Activated naive CD8-positive, alpha-beta T cell treated with anti-CD3 and anti-CD28 coated beads for 36 hours (primary cell): ENCODE results near the gene CCDC88C. TPM values are rescaled to one million over a fixed set of nuclear protein-coding genes. Genes with fewer than 3 reads are reported as not detected.

Source experiments
- DNase-seq: peaks from one replicate; pipeline ENCODE4 v3.0.0; 2021
- H3K27ac Mint-ChIP-seq: one replicate; pipeline ENCODE4 v1.8.0; 2022; ENCODE audit warnings: mild to moderate bottlenecking, moderate library complexity, mixed read lengths
- H3K27me3 Mint-ChIP-seq: one replicate; pipeline ENCODE4 v1.8.0; 2022; ENCODE audit warnings: mild to moderate bottlenecking, mixed read lengths
- H3K36me3 Mint-ChIP-seq: one replicate; pipeline ENCODE4 v1.8.0; 2021; ENCODE audit warnings: mild to moderate bottlenecking, mixed read lengths
- H3K4me1 Mint-ChIP-seq: one replicate; pipeline ENCODE4 v1.8.0; 2021; ENCODE audit warnings: mixed read lengths
- H3K4me3 Mint-ChIP-seq: one replicate; pipeline ENCODE4 v1.8.0; 2022; ENCODE audit warnings: mild to moderate bottlenecking, moderate library complexity, mixed read lengths
- H3K9me3 Mint-ChIP-seq: one replicate; pipeline ENCODE4 v1.8.0; 2022; ENCODE audit warnings: mixed read lengths
- total RNA-seq, 2 experiments: library from RNA; stranded (reverse); gene quantifications; one replicate each; pipeline ENCODE4 v1.2.3, GENCODE V29; 2021

CCDC88C gene
- total RNA-seq, 2 experiments from 2014 or later: 55.1 to 56.7 TPM

DNA sequence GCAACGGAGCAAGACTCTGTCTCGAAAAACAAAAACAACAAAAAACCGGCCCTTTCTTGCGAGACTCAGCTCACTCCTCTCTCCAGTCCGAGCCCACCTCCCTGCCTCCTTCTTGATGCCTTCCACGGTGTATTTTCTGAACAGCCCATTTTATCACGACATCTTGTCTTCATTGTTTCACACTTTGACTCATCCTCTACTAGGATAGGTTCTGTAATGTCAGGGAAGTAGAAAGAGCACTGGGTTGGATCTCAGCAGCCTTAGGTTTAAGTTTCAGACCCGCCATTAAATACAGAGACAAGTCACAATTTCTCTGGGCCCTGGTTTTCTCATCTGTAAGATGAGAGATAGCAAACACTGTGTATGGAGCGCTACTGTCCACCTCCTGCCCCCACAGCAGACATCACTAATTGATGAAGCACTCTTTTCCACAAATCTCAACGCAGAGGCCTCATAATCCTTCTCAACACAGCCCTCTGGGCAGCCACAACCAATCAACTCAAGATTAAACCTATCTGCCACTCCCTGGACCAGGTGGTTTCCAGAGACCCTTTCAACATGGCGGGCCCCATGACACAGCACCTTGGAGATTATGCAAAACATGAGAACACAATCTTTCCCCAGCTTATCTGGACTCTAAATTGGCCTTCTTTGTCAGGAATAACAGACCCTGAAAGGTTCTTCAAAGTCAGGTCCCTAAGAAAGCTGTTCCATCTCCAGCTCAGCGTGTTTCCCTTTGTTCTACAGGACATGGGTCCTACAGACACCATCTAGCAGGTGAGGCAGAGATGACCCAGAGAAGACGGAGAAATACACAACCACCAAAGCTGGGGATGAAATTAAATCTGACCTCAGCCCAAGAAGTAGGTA lies 35.6 kb downstream of the CCDC88C start:
- Mint-ChIP-seq H3K4me1 (peaks cover 87% of the 10 kb centered on the region), H3K9me3 (no peaks in the 10 kb centered on the region), H3K27me3 (no peaks in the 10 kb centered on the region), H3K36me3 (peaks cover 44% of the 10 kb centered on the region), H3K27ac (peak overlapping the region; percentile 72), H3K4me3 (no peak overlapping the region)
- no peak for DNase-seq

DNA sequence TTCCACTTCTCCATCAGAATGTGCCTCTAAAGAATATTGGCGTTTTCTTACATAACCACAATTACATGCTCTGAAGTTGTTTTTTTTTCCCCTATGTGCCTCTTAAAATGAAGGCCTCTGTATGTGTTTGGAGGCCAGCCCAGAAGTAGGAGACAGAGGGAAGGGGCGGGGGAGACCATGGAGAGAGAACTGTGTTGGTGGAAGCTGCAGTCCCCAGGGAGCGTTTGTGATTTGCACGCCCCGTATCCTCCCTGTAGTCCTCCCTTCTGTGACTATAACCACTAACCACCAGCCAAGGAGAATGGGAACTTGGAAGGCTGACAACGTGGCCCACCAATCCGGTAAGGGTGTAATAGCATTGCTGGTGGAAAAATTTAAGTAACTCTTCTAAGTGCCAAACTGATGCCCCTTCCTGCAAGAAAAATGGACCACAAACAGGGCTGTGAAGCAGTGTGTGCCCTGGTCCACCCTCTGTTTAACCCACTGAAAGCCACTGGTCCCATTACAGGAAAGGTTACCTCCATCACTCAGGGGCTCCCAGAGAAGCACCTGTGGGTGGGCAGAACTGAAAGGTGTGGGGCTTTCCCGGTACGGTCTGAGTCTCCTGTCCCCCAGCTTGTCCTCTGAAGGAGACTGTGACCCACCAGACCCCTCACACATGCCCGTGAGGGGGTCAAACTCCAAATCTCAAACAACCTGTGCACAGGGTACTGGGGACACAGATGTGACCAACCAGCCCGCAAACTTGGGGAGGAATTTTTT lies 36.8 kb downstream of the CCDC88C start:
- peaks cover 52% of the 10 kb centered on the region for H3K36me3 Mint-ChIP-seq
- no peak for DNase-seq
- H3K27ac Mint-ChIP-seq: peak overlapping the region; percentile 76
- no peaks in the 10 kb centered on the region for H3K9me3 Mint-ChIP-seq
- H3K27me3 Mint-ChIP-seq: no peaks in the 10 kb centered on the region
- H3K4me1 Mint-ChIP-seq: peaks cover 91% of the 10 kb centered on the region
- H3K4me3 Mint-ChIP-seq: peak overlapping the region; percentile 20

GRCh38 chr14:91380123-91380522 lies 37.5 kb downstream of the CCDC88C start:
- H3K4me1 Mint-ChIP-seq: peaks cover 95% of the 10 kb centered on the region
- H3K36me3 Mint-ChIP-seq: peaks cover 57% of the 10 kb centered on the region
- H3K27me3 Mint-ChIP-seq: no peaks in the 10 kb centered on the region
- no peak overlapping the region for H3K27ac Mint-ChIP-seq
- no peak overlapping the region for H3K4me3 Mint-ChIP-seq
- no peak for DNase-seq
- H3K9me3 Mint-ChIP-seq: no peaks in the 10 kb centered on the region

DNA sequence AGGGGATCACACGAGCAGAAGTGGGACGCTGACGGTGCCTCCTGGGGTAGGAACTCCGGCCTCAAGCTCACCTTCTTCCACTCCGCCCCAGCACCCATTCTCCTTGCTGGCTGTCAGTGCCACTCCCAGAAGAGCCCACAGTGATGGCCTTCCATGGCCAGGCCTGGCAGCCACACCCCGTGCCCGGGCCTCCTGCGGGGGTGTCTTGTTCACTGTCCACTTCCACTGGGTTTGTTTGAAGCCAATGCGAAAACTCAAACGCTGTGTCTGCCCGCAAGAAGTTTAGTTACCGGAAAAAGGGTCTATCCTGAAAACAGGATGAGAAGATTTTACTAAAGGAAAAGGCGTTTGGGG lies 38.1 kb downstream of the CCDC88C start:
- H3K9me3 Mint-ChIP-seq: no peaks in the 10 kb centered on the region
- peak overlapping the region; percentile 35 for H3K27ac Mint-ChIP-seq
- H3K4me3 Mint-ChIP-seq: no peak overlapping the region
- H3K36me3 Mint-ChIP-seq: peaks cover 56% of the 10 kb centered on the region
- H3K27me3 Mint-ChIP-seq: no peaks in the 10 kb centered on the region
- peaks cover 96% of the 10 kb centered on the region for H3K4me1 Mint-ChIP-seq
- no peak for DNase-seq

DNA sequence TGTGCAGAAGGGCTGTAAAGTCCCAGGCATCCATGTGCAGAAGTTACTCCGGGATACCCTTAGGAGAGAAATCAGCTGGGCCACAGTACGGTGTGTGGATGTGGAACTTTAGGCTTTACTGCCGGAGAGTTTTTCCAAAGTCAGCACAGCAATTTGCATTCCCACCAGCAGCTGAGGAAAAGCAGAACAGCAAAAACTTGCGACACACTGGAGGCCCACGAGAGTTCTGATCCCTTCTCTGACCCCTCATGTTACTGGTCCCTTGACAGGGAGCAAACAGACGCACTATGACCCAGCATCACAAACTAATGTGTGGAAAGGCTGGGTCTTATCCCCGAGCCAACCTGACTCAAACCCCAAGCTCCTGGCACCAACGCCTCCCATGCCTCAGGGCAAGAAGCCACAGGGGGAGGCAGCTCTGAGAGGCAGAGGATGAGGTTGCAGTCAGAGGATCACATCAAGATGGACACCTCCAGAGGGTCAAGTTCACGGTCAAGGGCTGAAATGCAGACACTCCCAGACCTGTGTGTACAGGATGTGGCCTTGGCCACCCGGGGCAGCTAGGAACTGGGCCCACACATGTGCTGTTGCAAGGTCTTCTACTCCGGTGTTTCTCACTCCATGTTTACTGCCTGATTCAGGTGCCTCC lies 38.6 kb downstream of the CCDC88C start:
- Mint-ChIP-seq H3K9me3 (no peaks in the 10 kb centered on the region), H3K27me3 (no peaks in the 10 kb centered on the region), H3K27ac (peak overlapping the region; percentile 87), H3K4me1 (peaks cover 97% of the 10 kb centered on the region), H3K4me3 (no peak overlapping the region), H3K36me3 (peaks cover 60% of the 10 kb centered on the region)
- no peak for DNase-seq

DNA sequence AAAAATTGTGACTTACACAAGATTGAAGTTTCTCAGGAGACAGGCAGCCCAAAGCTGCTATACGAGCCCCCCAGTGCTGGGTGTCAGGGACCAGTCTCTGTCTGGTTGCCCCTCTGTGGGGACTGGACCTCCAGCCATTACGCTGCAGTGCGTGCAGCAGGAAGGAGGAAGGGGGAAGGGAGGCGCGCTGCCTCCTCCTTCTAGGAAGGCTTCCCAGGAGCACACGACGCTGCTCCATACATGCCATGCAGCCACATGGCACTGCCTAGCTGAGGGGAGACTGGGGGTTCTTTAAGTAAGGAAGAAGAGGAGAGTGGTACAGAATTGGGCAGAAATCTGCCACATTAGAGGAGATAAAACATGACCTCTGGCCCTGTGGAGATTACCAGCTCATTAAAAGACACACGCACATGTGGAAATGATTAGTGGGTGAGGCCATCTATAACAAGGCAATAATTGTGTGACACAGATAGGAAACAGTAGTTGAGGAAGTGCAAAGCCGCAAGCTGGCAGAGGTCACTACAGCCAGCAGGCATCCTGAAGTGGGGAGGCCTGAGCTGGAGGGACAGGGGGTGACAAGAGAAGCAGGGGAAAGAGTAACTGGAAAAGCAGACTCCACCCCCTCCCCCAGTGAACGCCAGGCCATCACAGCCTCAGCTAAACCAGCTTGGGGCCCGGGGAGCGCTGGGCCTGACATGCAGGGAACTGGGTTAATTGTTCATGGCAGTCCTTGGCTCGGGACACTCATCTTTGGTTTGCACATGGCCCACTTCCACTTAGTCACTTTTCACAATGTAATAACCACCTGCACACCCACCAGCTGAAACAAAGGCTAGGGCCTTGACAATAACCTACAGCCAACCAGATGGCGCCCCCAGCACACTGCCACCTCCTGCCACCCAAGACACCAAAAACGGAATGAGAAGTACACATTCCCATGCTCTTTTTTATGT lies 39.6 kb downstream of the CCDC88C start:
- DNase-seq: peak; percentile 56
- Mint-ChIP-seq H3K9me3 (no peaks in the 10 kb centered on the region), H3K36me3 (peaks cover 55% of the 10 kb centered on the region), H3K4me3 (peak overlapping the region; percentile 49), H3K27ac (peak overlapping the region; percentile 87), H3K27me3 (no peaks in the 10 kb centered on the region), H3K4me1 (peaks cover 97% of the 10 kb centered on the region)

GRCh38 chr14:91376547-91377477 lies 40.8 kb downstream of the CCDC88C start:
- Mint-ChIP-seq H3K36me3 (peaks cover 44% of the 10 kb centered on the region), H3K4me3 (peak overlapping the region; percentile 60)

GRCh38 chr14:91375720-91376452 lies 41.7 kb downstream of the CCDC88C start:
- peaks cover 36% of the 10 kb centered on the region for H3K36me3 Mint-ChIP-seq
- no peaks in the 10 kb centered on the region for H3K27me3 Mint-ChIP-seq
- peak overlapping the region; percentile 61 for H3K4me3 Mint-ChIP-seq
- no peak for DNase-seq
- no peaks in the 10 kb centered on the region for H3K9me3 Mint-ChIP-seq
- H3K27ac Mint-ChIP-seq: peak overlapping the region; percentile 91
- peaks cover 95% of the 10 kb centered on the region for H3K4me1 Mint-ChIP-seq

More at GRCh38 chr14:91376547-91377477, 40.8 kb downstream of the CCDC88C start:
- DNase-seq: no peak
- Mint-ChIP-seq H3K27me3 (no peaks in the 10 kb centered on the region), H3K9me3 (no peaks in the 10 kb centered on the region), H3K4me1 (peaks cover 95% of the 10 kb centered on the region), H3K27ac (peak overlapping the region; percentile 87)

- Mint-ChIP-seq H3K4me1 (peaks cover 95% of the 10 kb centered on the region), H3K4me3 (peak overlapping the region; percentile 61), H3K9me3 (no peaks in the 10 kb centered on the region), H3K36me3 (peaks cover 36% of the 10 kb centered on the region), H3K27ac (peak overlapping the region; percentile 91), H3K27me3 (no peaks in the 10 kb centered on the region)
- no peak for DNase-seq
Measured at GRCh38 chr14:91374879-91375702, 42.5 kb downstream of the CCDC88C start.

GRCh38 chr14:91374287-91374878 lies 43.2 kb downstream of the CCDC88C start:
- H3K4me3 Mint-ChIP-seq: peak overlapping the region; percentile 64
- DNase-seq: no peak
- peaks cover 32% of the 10 kb centered on the region for H3K36me3 Mint-ChIP-seq
- H3K9me3 Mint-ChIP-seq: no peaks in the 10 kb centered on the region
- no peaks in the 10 kb centered on the region for H3K27me3 Mint-ChIP-seq
- peaks cover 95% of the 10 kb centered on the region for H3K4me1 Mint-ChIP-seq
- H3K27ac Mint-ChIP-seq: peak overlapping the region; percentile 91

DNA sequence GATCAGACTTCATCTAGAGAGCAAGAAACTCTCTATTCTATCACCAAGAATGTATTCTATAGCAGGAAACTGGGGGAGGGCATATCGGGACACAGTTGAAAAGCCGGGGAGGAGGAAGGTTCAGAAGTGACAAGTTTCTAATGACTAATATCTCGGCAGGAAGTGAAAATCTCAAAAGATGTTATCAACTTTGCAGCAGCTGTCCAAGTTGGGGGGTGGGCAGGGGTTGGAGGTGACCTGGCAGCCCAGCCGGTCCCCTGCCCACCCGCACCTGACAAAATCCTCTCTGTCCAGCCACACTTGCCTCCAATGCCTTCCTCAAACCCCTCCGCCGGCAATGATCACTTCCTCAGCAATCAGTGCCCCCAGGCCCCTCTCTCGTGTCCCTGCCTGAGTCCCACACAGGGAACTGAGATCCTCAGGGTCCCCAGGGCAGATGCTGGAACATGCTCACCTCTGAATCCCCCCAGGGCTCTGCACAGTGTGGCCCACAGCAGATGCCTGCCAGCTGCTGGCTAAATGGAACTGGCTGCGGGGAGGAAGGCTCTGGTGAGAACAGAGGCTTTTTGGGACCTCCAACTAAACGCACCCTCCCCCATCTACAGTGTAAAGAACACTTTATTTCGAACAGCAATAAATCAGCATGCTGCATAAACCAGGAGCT lies 43.9 kb downstream of the CCDC88C start:
- H3K27ac Mint-ChIP-seq: peak overlapping the region; percentile 91
- no peaks in the 10 kb centered on the region for H3K27me3 Mint-ChIP-seq
- H3K4me3 Mint-ChIP-seq: peak overlapping the region; percentile 64
- H3K9me3 Mint-ChIP-seq: no peaks in the 10 kb centered on the region
- DNase-seq: peak; percentile 58
- H3K36me3 Mint-ChIP-seq: peaks cover 30% of the 10 kb centered on the region
- H3K4me1 Mint-ChIP-seq: peaks cover 94% of the 10 kb centered on the region
